D721Med (cell line): ENCODE measurements around the gene FEM1C.

ENCODE experiments used
- DNase-seq: peaks from one replicate; pipeline ENCODE4 v3.0.0; 2011; ENCODE audit warnings: low spot score; ENCODE audit not compliant: insufficient read length
- FAIRE-seq: peaks from 2 replicates; lab custom pipeline; 2011; peaks lifted over from hg19 to GRCh38; lab: Jason Lieb, UNC
- CTCF ChIP-seq: IDR thresholded peaks from 2 replicates; pipeline ENCODE4 v1.5.1; 2012; ENCODE audit warnings: mild to moderate bottlenecking, control low read depth; ENCODE audit not compliant: insufficient read depth; ENCODE audit errors: missing control alignments

Gene FEM1C

GRCh38 chr5:115478281-115478680 is 66.3 kb downstream of the FEM1C start:
- TF ChIP-seq CTCF = no peak
- DNase-seq (no peak), FAIRE-seq (no peak)

GRCh38 chr5:115477581-115477980 is 67.0 kb downstream of the FEM1C start:
- no peak for TF ChIP-seq CTCF
- no peak for FAIRE-seq
- DNase-seq = no peak

DNA sequence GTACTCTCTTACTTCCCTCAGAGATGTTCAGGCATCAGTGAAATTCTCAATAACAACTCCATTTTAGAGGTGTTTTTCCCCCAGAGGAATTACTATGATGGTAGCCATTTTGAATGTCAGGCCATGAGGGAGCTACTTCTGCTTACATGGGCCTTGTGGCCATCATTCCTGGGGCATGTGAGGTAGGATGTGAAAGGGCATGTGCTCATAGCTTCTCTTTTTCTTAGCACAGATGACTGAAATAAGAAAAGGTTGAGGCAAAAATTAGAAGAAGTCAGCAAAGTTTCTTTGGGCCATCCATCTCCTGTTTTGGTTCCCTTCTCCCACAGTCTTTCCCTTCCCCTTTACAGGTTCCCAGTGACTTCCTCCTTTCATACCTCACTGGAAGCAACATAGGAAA is 68.8 kb downstream of the FEM1C start:
- no peak for TF ChIP-seq CTCF
- DNase-seq = no peak
- no peak for FAIRE-seq

DNA sequence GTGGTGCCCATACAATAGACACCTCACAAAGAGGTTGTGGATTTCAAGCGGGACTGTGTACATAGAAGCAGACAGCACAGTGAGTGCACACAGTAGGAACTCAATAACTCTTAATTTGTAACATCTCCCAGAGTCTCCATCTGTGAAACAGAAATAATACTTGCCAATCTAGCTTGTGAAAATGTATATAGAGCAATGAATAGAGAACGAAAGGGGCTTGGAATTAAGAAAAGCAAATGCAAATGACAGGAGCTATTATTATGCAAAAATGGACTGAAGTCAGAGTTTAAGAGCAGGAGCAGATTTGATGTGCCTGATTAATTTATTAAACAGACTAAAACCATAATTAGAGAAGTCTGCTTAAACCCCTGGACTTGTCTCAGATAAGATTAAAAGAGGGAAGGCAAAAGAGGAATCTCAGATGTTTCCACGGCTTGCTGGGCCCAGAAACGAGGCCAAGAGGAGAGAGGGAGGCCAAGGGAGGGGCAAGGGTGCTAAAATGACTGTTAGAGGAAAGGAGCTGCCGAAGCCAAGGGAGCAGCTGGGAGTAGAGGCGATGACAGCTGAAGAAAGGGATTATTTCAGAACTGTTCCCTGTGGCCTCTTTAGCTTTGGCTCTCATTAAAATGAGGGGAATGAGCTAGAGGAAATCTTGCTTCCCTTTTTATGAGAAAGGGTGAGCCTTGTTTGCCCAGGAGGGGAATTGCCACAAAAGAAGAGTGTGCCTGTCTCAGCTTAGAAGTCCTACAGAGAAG is 72.1 kb downstream of the FEM1C start:
- FAIRE-seq (no peak), DNase-seq (peak; percentile 20)
- TF ChIP-seq CTCF = no peak

DNA sequence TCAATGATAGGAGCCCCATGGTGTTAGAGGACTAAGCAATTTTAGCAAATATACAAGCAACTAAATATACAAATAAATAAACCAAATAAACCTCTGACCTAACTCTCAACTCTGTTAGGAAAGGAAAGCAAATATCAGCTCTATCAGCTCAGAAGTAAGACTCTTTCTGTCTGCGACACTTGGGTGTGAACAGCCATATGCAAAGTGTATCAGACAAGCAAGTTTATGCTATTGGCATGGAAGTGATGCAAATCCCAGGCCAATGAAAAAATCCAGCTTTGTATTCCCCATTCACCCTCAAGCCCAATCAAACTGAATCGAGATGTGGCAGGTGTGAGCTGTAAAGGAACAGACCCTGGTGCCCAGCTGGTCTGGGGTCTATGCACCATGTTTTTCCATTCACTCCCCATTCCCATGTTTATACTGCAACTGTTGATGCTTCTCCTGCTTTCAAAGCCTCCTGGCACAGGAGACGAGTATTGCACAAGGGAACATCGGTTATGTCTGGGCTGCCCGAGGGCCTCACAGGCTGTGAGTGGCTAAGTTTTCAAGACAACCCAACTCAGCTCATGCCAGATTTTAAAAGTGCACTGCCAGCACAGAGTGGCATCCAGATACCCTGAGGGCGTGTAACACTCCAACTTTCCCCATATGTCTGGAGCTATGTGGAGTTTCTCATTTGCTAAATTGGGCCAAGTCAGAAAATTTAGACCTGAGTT is 73.1 kb downstream of the FEM1C start:
- DNase-seq = no peak
- TF ChIP-seq CTCF = no peak
- no peak for FAIRE-seq

- no peak for FAIRE-seq
- no peak for DNase-seq
- no peak for TF ChIP-seq CTCF
Measured at GRCh38 chr5:115470921-115471320, 73.7 kb downstream of the FEM1C start.
